Uterus (tissue), 2 donors: ENCODE data around the gene TINCR.

Experiments used
- POLR2A ChIP-seq, 2 donors: fragments of 450-650 bp; IDR thresholded peaks; one replicate each; pipeline ENCODE4 v1.6.1; 2016; ENCODE audit warnings: antibody characterized with exemption in 2 of 2, mild to moderate bottlenecking in 1 of 2, moderate library complexity in 1 of 2
- TF ChIP-seq, protein P1 (sequence below), 4 experiments: fragments of 200-600 bp in 2 of 4; fragments of 450-650 bp in 2 of 4; sonication (generic) in 2 of 4; IDR thresholded peaks; one replicate each; pipeline ENCODE4 v1.5.1; 2016 to 2019; ENCODE audit warnings: antibody characterized with exemption in 4 of 4, mild to moderate bottlenecking in 2 of 4, moderate library complexity in 1 of 4

DNA sequence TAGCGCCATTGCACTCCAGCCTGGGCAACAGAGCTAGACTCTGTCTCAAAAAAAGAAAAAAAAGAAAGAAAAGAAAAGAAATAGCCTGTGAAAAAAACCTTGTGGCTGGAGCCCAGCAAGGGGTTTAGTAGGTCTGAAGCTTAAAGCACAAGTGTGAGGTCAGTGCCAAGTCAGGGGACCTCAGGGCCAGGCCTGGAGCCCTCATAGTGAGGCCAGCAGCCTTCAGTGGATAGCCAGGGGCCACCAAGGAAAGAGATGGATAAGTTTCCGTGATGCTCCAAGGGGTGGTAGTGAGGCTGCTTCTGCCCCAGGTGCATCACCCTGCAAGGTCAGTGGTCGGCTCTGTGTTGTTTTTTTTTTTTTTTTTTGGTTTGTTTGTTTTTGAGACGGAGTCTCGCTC is 12.9 kb downstream of the TINCR start:
- TF ChIP-seq, protein P1, sequence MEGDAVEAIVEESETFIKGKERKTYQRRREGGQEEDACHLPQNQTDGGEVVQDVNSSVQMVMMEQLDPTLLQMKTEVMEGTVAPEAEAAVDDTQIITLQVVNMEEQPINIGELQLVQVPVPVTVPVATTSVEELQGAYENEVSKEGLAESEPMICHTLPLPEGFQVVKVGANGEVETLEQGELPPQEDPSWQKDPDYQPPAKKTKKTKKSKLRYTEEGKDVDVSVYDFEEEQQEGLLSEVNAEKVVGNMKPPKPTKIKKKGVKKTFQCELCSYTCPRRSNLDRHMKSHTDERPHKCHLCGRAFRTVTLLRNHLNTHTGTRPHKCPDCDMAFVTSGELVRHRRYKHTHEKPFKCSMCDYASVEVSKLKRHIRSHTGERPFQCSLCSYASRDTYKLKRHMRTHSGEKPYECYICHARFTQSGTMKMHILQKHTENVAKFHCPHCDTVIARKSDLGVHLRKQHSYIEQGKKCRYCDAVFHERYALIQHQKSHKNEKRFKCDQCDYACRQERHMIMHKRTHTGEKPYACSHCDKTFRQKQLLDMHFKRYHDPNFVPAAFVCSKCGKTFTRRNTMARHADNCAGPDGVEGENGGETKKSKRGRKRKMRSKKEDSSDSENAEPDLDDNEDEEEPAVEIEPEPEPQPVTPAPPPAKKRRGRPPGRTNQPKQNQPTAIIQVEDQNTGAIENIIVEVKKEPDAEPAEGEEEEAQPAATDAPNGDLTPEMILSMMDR (IDR thresholded peaks at IDR 0.05), result no peak
- TF ChIP-seq POLR2A (IDR thresholded peaks at IDR 0.05), result no peak
